ENCODE data around the gene IRF2BP1.

Gene IRF2BP1

DNA sequence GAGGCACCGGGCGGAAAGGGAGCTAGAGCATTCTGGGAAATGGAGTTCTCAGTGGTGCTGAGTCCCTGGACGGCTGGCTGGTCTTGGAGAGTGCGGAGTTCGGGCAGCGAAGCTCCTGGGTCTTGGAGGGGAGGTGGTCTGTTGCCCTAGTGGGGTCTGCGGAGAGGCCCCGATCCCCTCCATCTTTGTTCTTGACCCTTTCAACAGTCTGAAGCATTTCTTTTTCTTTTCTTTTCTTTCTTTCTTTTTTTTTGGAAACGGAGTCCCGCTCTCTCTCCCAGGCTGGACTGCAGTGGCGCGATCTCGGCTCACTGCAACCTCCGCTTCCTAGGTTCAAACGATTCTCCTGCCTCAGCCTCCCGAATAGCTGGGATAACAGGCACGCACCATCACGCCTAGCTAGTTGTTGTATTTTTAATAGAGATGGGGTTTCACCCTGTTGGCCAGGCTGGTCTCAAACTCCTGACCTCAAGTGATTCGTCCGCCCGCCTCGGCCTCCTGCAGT is 22.6 kb downstream of the IRF2BP1 start:
- TF ChIP-seq SPI1 (IDR thresholded peaks at IDR 0.05; ENCODE audit: low read depth, low read length) (no peak), POLR2A (IDR thresholded peaks at IDR 0.05; ENCODE audit: low read depth, low read length) (no peak), POLR2AphosphoS5 (IDR thresholded peaks at IDR 0.05; ENCODE audit: low read depth, low read length) (no peak), POU2F2 (IDR thresholded peaks at IDR 0.05; ENCODE audit: low read depth, low read length) (no peak), PAX5 (IDR thresholded peaks at IDR 0.05; ENCODE audit: insufficient read depth, low read length, severe bottlenecking) (no peak), TAF1 (IDR thresholded peaks at IDR 0.05; ENCODE audit: low read depth, low read length) (no peak)
- DNase-seq (ENCODE audit: insufficient read length, low spot score) (no peak), FAIRE-seq (no peak)

DNA sequence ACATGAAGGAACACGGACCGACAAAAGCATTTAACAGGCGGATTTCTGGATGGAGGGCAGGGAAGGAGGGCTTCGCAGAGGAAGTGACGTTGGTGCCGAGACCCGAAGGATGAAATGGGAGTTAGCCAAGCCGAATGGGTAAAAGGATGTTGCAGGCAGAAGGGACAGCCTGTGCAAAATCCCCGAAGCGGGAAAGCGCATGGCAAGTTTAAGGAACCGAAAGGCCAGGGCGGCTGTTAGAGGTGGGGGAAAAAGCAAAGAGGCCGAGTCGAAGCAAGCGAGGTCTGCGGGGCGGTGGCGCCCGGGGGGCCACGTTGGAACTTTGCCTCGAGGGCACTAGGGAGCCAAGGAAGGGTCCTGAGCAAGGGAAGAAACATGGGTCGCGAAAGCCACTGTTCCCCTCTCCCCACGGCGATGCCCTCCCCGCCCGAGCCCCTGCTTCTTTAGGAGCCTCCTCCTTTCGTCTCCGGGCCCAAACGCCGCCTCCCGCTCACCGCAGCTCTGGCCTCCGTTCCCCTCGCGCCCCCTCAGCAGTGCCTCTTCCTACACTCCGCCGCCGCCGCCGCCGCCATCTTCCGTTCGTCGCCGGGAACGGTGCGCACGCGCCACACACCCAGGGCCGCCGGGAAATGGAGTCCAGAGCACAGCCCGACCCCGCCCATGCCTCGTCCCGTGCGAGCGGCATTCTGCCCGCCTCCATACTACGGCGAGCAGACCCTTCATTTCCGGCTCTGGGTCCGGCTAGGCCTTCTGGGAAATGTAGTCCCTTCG is 23.2 kb downstream of the IRF2BP1 start, which contains the start of gene SYMPK:
TSS of gene SYMPK (minus strand) at position 584 of the 771 bp plus-strand sequence. CDS start 8,652 bp downstream, outside the sequence.
- peak; percentile 99 for FAIRE-seq
- TF ChIP-seq POU2F2 (IDR thresholded peaks at IDR 0.05; ENCODE audit: low read depth, low read length) (no peak), PAX5 (IDR thresholded peaks at IDR 0.05; ENCODE audit: insufficient read depth, low read length, severe bottlenecking) (peak; percentile 74), POLR2A (IDR thresholded peaks at IDR 0.05; ENCODE audit: low read depth, low read length) (peak; percentile 83), POLR2AphosphoS5 (IDR thresholded peaks at IDR 0.05; ENCODE audit: low read depth, low read length) (peak; percentile 60), TAF1 (IDR thresholded peaks at IDR 0.05; ENCODE audit: low read depth, low read length) (peak; percentile 56; the same call in 1 of the 2 replicates), SPI1 (IDR thresholded peaks at IDR 0.05; ENCODE audit: low read depth, low read length) (peak; percentile 63)
- DNase-seq (ENCODE audit: insufficient read length, low spot score): peak; percentile 100

DNA sequence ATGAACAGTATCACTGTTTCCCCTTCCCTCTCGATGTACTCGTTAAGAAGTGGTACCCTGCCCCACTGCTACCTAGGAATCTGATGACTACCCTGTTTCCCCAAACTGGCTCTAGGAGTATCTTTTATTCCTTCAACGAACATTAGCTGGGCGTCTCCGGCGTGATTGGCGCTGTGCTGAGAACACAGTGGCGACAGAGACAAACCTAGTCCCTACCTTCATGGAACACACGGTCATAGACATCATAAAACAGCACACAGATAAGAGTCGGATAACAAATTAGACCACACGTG is 23.7 kb downstream of the IRF2BP1 start:
- DNase-seq (ENCODE audit: insufficient read length, low spot score): no peak
- no peak for FAIRE-seq

DNA sequence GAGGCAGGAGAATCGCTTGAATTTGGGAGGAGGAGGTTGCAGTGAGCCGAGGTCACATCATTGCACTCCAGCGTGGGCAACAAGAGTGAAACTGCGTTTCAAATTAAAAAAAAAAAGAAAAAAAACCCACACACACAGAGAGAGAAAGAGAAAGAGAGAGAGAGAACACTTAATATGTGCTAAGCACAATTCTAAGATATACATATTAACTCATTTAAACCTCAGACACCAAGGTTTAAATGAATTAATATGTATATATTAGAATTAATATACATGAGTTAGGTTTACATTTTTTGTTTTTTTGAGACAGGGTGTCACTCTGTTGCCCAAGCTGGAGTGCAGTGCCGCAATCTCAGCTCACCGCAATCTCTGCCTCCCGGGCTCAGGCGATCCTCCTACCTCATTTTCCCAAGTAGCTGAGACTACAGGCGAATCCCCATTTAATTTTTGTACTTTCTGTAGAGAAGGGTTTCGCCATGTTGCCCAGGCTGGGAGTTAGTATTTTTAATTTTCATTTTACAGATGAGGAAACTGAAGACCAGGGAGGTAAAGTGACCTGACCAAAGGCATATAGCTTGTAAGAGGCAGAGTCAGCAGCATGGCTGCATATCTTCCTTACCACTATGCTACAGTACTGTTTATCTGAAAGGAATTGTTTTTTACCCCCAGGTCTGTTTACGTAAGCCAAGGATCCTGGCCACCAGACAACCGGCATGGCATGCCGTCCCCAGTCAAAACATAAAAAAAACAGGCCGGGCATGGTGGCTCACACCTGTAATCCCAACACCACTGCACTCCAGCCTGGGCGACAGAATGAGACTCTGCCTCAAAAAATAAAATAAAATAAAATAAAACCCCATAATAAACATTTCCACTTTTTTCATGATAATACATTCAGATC is 25.3 kb downstream of the IRF2BP1 start:
- DNase-seq (ENCODE audit: insufficient read length, low spot score): no peak
- no peak for FAIRE-seq
- no peak for TF ChIP-seq POLR2A (IDR thresholded peaks at IDR 0.05; ENCODE audit: low read depth, low read length)
- no peak for TF ChIP-seq SPI1 (IDR thresholded peaks at IDR 0.05; ENCODE audit: low read depth, low read length)
- no peak for TF ChIP-seq POLR2AphosphoS5 (IDR thresholded peaks at IDR 0.05; ENCODE audit: low read depth, low read length)
- no peak for TF ChIP-seq TAF1 (IDR thresholded peaks at IDR 0.05; ENCODE audit: low read depth, low read length)
- no peak for TF ChIP-seq PAX5 (IDR thresholded peaks at IDR 0.05; ENCODE audit: insufficient read depth, low read length, severe bottlenecking)

More for the DNA sequence above, 23.7 kb downstream of the IRF2BP1 start:
- TF ChIP-seq POU2F2 (IDR thresholded peaks at IDR 0.05; ENCODE audit: low read depth, low read length) (no peak), SPI1 (IDR thresholded peaks at IDR 0.05; ENCODE audit: low read depth, low read length) (no peak), PAX5 (IDR thresholded peaks at IDR 0.05; ENCODE audit: insufficient read depth, low read length, severe bottlenecking) (no peak), TAF1 (IDR thresholded peaks at IDR 0.05; ENCODE audit: low read depth, low read length) (no peak), POLR2A (IDR thresholded peaks at IDR 0.05; ENCODE audit: low read depth, low read length) (no peak), POLR2AphosphoS5 (IDR thresholded peaks at IDR 0.05; ENCODE audit: low read depth, low read length) (no peak)

DNA sequence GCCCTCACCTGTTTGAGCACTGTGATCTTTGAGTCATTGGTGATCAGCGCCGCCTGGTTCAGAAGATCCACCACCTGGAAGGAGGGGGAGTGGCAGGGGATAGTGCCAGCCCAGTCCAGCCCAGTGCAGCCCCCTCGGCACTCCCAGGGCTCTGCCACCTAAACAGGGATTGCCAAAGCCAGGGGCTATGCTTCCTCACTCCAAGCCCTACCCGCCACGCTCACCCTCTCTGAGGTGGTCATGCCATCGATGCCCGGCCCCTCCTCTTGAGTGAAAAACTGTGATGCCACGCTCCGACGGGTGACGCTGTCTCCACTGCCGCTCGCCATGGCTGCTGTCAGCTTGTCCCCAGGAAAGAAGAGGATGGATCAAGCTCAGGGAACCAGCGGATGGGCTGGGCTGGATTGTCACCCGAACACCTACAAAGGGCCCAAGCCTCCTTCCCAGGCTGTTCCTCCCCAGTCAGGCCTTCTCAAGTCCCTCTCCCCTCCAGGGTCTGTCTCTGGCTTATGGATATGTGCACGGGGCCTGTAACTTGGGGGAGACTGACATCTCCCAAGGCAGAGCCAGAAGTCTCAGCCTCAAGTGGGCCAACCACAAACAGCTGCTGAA is 31.7 kb downstream of the IRF2BP1 start:
- TF ChIP-seq SPI1 (IDR thresholded peaks at IDR 0.05; ENCODE audit: low read depth, low read length) (no peak), PAX5 (IDR thresholded peaks at IDR 0.05; ENCODE audit: insufficient read depth, low read length, severe bottlenecking) (no peak), POLR2A (IDR thresholded peaks at IDR 0.05; ENCODE audit: low read depth, low read length) (no peak), TAF1 (IDR thresholded peaks at IDR 0.05; ENCODE audit: low read depth, low read length) (no peak), POLR2AphosphoS5 (IDR thresholded peaks at IDR 0.05; ENCODE audit: low read depth, low read length) (no peak), POU2F2 (IDR thresholded peaks at IDR 0.05; ENCODE audit: low read depth, low read length) (no peak)
- DNase-seq (ENCODE audit: insufficient read length, low spot score): no peak
- no peak for FAIRE-seq

DNA sequence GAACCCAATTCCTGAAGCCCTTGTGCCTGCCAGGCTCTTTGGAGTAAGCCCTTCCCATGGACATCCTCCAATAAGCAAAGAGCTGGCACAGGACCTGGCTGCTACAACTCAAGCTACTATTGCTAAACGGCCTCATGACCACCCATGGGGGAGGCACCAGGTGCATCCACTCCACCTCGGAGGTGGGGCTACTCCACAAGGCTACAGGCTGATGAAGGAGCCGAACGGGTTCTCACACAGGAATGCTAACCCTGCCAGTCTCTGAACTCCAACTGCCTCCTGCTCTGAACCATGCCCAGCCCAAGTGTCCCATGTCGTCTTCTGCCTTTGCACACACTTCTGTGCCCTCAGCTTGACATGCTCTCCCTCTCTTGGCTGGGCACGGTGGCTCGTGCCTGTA is 33.0 kb downstream of the IRF2BP1 start:
- TF ChIP-seq POU2F2 (IDR thresholded peaks at IDR 0.05; ENCODE audit: low read depth, low read length) (no peak), TAF1 (IDR thresholded peaks at IDR 0.05; ENCODE audit: low read depth, low read length) (no peak), SPI1 (IDR thresholded peaks at IDR 0.05; ENCODE audit: low read depth, low read length) (no peak), PAX5 (IDR thresholded peaks at IDR 0.05; ENCODE audit: insufficient read depth, low read length, severe bottlenecking) (no peak), POLR2AphosphoS5 (IDR thresholded peaks at IDR 0.05; ENCODE audit: low read depth, low read length) (no peak), POLR2A (IDR thresholded peaks at IDR 0.05; ENCODE audit: low read depth, low read length) (no peak)
- DNase-seq (ENCODE audit: insufficient read length, low spot score) (no peak), FAIRE-seq (no peak)

DNA sequence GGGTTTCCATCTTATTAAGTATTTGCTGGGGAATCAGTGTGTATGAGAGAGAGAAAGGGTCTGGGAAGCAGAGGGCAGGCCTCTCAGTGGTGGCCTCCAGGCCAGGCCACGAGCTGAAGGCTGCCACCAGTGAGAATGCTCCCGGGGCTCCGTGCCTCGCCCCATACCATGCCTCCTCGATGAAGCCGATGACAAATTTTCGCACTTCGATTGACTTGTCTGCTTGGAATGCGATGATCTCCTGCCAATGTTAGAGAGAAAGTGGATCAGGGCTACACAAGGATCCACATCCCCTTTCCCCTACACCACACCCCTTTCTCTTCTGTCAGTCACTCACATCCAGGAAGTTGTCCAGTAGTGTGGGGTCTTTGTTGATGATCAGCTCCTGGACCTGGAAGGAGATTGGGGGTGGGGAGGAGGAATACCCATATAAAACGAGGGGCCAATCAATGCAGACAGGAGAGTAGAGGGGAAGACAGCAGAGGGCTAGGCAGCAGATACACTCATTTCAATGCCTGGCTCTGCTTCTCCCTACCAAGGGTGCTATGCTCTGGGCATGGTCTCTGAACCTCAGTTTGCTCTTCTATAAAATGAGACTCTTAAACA is 33.7 kb downstream of the IRF2BP1 start:
- DNase-seq (ENCODE audit: insufficient read length, low spot score): no peak
- FAIRE-seq: no peak
- TF ChIP-seq POLR2AphosphoS5 (IDR thresholded peaks at IDR 0.05; ENCODE audit: low read depth, low read length): no peak
- TF ChIP-seq SPI1 (IDR thresholded peaks at IDR 0.05; ENCODE audit: low read depth, low read length): no peak
- TF ChIP-seq POLR2A (IDR thresholded peaks at IDR 0.05; ENCODE audit: low read depth, low read length): no peak
- no peak for TF ChIP-seq TAF1 (IDR thresholded peaks at IDR 0.05; ENCODE audit: low read depth, low read length)
- no peak for TF ChIP-seq POU2F2 (IDR thresholded peaks at IDR 0.05; ENCODE audit: low read depth, low read length)
- no peak for TF ChIP-seq PAX5 (IDR thresholded peaks at IDR 0.05; ENCODE audit: insufficient read depth, low read length, severe bottlenecking)

DNA sequence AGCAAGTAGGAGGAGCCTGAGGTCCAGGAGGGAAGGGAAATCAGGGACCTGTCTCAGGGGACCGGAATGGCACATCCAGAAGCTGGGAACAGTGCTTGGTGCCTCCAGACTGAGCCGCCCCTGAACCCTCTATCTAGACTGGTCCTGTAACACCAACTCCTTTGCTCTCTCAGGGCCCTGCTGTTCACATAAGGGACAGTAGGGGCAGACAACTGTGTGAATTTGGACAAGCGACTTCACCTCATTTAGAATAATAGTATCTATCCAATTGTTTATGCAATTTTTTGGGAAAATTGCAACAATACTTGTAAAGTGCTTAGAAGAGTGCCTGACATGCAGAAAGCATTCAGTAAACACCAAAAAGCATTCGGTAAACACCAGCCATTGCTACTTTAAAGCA is 37.0 kb downstream of the IRF2BP1 start:
- DNase-seq (ENCODE audit: insufficient read length, low spot score) (no peak), FAIRE-seq (no peak)
- TF ChIP-seq POLR2AphosphoS5 (IDR thresholded peaks at IDR 0.05; ENCODE audit: low read depth, low read length) (no peak), POU2F2 (IDR thresholded peaks at IDR 0.05; ENCODE audit: low read depth, low read length) (no peak), TAF1 (IDR thresholded peaks at IDR 0.05; ENCODE audit: low read depth, low read length) (no peak), POLR2A (IDR thresholded peaks at IDR 0.05; ENCODE audit: low read depth, low read length) (no peak)

Measured in GM12891 (cell line).